Measurements from ENCODE around the gene CEP41.

Gene CEP41

GRCh38 chr7:130346941-130347340, 93.9 kb downstream of the CEP41 start:
- DNase-seq = no peak

GRCh38 chr7:130346177-130346905, 94.5 kb downstream of the CEP41 start:
- no peak for DNase-seq

DNA sequence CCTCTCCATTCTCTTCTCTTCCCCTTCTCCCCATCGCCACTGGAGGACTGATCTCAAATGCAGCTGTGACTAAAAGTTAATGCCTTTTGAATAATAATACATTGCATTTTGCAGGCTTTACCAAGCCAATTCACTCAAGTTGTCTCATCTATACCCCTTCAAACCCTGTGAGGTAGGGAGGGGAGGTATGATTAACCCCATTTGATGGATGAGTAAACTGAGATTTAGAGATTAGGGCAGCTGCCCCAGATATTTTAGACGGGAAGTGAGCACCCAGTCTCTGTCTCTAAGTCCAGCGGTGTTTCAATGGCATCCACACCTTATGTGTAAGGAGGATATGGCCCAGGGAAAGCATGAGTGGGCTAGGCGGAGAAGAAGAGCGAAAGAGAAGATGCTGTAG, 95.1 kb downstream of the CEP41 start:
- DNase-seq = no peak

DNA sequence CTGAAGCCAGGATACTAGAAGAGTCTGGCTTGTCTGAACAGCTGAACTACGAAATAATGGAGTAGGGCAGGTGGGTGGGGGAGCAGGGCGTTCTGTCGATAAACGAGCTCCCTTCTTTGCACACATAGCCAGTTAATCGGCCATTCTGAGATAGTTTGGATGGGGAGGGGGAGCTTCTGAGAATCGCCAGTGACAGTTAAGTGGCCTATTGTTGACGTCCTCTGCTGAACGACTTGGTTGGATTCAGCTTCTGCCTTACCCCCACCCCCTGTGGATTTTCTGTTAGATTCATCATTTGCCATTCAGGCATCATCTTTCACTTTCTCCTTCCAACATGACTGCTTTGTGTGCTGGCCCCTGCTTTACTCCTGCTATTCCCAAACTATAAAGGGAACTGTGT, 95.7 kb downstream of the CEP41 start:
- no peak for DNase-seq

DNA sequence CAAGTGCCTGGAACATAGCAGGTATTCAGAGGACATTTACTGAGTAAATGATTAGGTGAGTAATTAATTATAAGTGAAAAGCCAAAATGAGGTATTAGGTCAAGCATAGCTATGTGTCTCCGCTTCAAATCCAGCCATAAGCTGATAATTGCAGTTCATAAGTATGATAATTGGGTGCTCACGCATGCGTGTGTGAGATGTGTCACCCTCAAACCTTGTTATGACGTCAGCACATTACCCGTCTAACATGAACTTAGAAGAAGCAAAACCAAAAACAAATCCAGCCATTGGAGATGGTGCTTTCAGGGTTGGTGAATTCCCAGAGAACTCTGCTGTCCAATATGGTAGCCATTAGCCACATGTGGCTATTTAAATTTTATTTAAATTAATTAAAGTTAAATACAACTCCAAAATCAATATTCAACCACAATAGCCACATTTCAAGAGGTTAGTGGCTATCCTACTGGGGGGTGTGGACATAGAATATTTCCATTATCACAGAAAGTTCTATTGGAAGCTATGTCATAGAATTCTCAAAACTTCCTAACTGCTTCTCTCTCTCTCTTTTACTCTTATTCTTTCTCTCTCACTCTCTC, 96.4 kb downstream of the CEP41 start, which contains the start of gene CPA5:
CPA5 (plus strand) TSS at position 546 of the 596 bp plus-strand sequence. CDS start 1,670 bp downstream, outside the sequence.
- DNase-seq = no peak
